ENCODE measurements around the gene SERPINA4.

DNA sequence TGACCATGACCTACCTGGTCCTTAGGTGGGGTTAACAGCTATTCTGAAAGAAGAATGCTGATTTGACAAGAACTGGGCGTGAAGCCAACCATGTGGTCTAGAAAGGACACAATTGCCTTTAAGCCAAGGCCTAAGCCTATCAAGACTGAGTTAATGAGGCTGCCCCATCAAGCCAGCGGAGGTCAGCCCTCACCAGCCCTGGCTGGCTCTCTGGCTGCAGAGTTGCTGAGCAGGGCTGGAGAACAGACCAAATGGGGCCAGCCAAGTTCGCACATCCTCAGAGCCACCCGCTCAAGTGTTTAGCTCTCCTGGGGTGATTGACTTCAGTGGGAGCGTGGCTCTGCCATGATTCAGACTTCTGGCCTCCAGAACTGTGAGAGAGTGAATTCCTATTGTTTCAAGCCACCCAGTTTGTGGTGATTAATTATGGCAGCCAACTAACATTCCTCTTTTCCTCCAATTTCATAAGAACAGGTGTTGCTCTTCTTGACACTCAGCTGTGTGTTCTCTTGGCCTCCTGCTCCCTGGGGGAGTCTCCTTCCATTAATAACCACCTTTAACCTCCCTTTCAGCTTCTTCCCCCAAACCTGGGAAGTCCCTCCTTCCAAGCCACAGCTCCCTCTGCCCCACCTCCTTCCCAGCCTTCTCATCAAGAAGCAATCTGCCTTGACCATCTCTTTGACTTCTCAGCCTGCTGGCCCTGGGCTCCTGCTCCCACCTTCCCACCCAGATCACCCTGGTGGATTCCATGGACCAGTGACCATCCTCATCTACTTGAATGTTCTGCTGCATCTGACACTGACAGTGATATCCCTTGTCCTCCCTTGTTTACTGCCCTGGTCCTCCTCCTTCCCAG, 14.7 kb downstream of the SERPINA4 start:
- TF ChIP-seq, protein P1, sequence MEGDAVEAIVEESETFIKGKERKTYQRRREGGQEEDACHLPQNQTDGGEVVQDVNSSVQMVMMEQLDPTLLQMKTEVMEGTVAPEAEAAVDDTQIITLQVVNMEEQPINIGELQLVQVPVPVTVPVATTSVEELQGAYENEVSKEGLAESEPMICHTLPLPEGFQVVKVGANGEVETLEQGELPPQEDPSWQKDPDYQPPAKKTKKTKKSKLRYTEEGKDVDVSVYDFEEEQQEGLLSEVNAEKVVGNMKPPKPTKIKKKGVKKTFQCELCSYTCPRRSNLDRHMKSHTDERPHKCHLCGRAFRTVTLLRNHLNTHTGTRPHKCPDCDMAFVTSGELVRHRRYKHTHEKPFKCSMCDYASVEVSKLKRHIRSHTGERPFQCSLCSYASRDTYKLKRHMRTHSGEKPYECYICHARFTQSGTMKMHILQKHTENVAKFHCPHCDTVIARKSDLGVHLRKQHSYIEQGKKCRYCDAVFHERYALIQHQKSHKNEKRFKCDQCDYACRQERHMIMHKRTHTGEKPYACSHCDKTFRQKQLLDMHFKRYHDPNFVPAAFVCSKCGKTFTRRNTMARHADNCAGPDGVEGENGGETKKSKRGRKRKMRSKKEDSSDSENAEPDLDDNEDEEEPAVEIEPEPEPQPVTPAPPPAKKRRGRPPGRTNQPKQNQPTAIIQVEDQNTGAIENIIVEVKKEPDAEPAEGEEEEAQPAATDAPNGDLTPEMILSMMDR (IDR thresholded peaks at IDR 0.05; ENCODE audit: low read depth, low read length, poor library complexity, severe bottlenecking): no peak
- no peak for TF ChIP-seq EZH2phosphoT487 (IDR thresholded peaks at IDR 0.05; ENCODE audit: borderline replicate concordance, low read length)
